Activated effector memory CD4-positive, alpha-beta T cell treated with anti-CD3 and anti-CD28 coated beads, Interleukin-2, amount 50 U/mL, for 16 hours (primary cell): ENCODE data around the gene PCIF1.

Experiments used
- DNase-seq: peaks from one replicate; pipeline ENCODE4 v3.0.0-alpha.2; 2020

PCIF1 gene

GRCh38 chr20:45904583-45905504 is 29.6 kb upstream of the PCIF1 start:
- no peak for DNase-seq

GRCh38 chr20:45905505-45906079 is 28.9 kb upstream of the PCIF1 start:
- DNase-seq, result no peak

- no peak for DNase-seq
Measured at GRCh38 chr20:45907219-45907948, 27.1 kb upstream of the PCIF1 start.

GRCh38 chr20:45908084-45908483 is 26.4 kb upstream of the PCIF1 start:
- DNase-seq, result no peak

- no peak for DNase-seq
Measured at GRCh38 chr20:45909336-45909808, 25.1 kb upstream of the PCIF1 start.

GRCh38 chr20:45909817-45910669 is 24.4 kb upstream of the PCIF1 start:
- DNase-seq, result no peak

GRCh38 chr20:45910670-45911485 is 23.6 kb upstream of the PCIF1 start:
- peak; percentile 94 for DNase-seq

- peak; percentile 71 for DNase-seq
Measured at GRCh38 chr20:45911486-45912343, 22.8 kb upstream of the PCIF1 start, which contains the start of gene PLTP. TSS of gene PLTP (minus strand) at chr20:45912155. CDS start at chr20:45911452, 703 bp downstream.

- DNase-seq, result no peak
Measured at GRCh38 chr20:45912344-45912682, 22.2 kb upstream of the PCIF1 start.

GRCh38 chr20:45913116-45913515 is 21.4 kb upstream of the PCIF1 start:
- no peak for DNase-seq

- no peak for DNase-seq
Measured at GRCh38 chr20:45917790-45918141, 16.7 kb upstream of the PCIF1 start.

- DNase-seq, result no peak
Measured at GRCh38 chr20:45918182-45918737, 16.2 kb upstream of the PCIF1 start.

GRCh38 chr20:45918779-45919537 is 15.5 kb upstream of the PCIF1 start:
- DNase-seq, result no peak

GRCh38 chr20:45919542-45920399 is 14.7 kb upstream of the PCIF1 start:
- DNase-seq, result no peak

GRCh38 chr20:45920462-45921336 is 13.8 kb upstream of the PCIF1 start:
- no peak for DNase-seq

- DNase-seq, result no peak
Measured at GRCh38 chr20:45921337-45922189, 12.9 kb upstream of the PCIF1 start.
